IMR-90 (cell line): ENCODE data around the gene QSOX2. TPM values are rescaled to one million over a fixed set of nuclear protein-coding genes. Genes with fewer than 3 reads are reported as not detected.

ENCODE experiments used
- ATAC-seq: fragments of 200-7000 bp; cut with Tn5 transposase; 2 replicates; pipeline ENCODE4 v1.9.1; 2020; ENCODE audit warnings: low read depth, mild to moderate bottlenecking, moderate library complexity
- BruUV-seq: library from RNA; stranded (reverse); fragments of 400-500 nt; replicated peaks from 2 replicates; lab custom pipeline; 2021; lab: Mats Ljungman, UMichigan
- CTCF ChIA-PET: fragments of 300-600 bp; formaldehyde crosslinking; extraction: SDS; loops from one replicate; lab custom pipeline; 2021; ENCODE audit warnings: antibody characterized with exemption; lab: Yijun Ruan, JAX
- POLR2A ChIA-PET: fragments of 300-600 bp; sonication (Branson Sonifier 250); formaldehyde crosslinking; loops from one replicate; lab custom pipeline; 2022; ENCODE audit warnings: antibody characterized with exemption; ENCODE audit not compliant: unreplicated experiment; lab: Charles Lee
- DNase-seq: peaks from one replicate; pipeline ENCODE4 v3.0.0; 2013
- H2AFZ ChIP-seq: replicated peaks from 2 replicates; pipeline ENCODE3; 2013; ENCODE audit warnings: low read length, mild to moderate bottlenecking; ENCODE audit not compliant: poor library complexity
- H2AK5ac ChIP-seq: 2 replicates; pipeline ENCODE4 v1.6.1; 2013; ENCODE audit warnings: low read depth, low read length, inconsistent platforms
- H2AK9ac ChIP-seq: replicated peaks from 2 replicates; pipeline ENCODE3; 2013; ENCODE audit warnings: mild to moderate bottlenecking, low read depth, low read length, moderate library complexity; ENCODE audit not compliant: poor library complexity
- H2BK120ac ChIP-seq: 2 replicates; pipeline ENCODE4 v1.6.1; 2013; ENCODE audit warnings: low read depth, low read length, inconsistent platforms
- H2BK15ac ChIP-seq: 3 replicates; pipeline ENCODE4 v1.6.1; 2013; ENCODE audit warnings: low read depth, low read length, inconsistent platforms
- H2BK20ac ChIP-seq: 2 replicates; pipeline ENCODE4 v1.6.1; 2013; ENCODE audit warnings: low read depth, mild to moderate bottlenecking, inconsistent platforms, low read length, moderate library complexity
- H2BK5ac ChIP-seq: 2 replicates; pipeline ENCODE4 v1.6.1; 2013; ENCODE audit warnings: mild to moderate bottlenecking, low read depth, low read length, inconsistent platforms; ENCODE audit not compliant: poor library complexity, severe bottlenecking
- H3K14ac ChIP-seq: replicated peaks from 2 replicates; pipeline ENCODE4 v1.6.1; 2013; ENCODE audit warnings: low read depth, low read length, inconsistent platforms
- H3K18ac ChIP-seq: 2 replicates; pipeline ENCODE4 v1.6.1; 2013; ENCODE audit warnings: low read depth, low read length, control low read depth
- H3K23ac ChIP-seq: 2 replicates; pipeline ENCODE4 v1.6.1; 2013; ENCODE audit warnings: low read depth, low read length, inconsistent platforms
- H3K27ac ChIP-seq: 2 replicates; pipeline ENCODE4 v1.5.1; 2013; ENCODE audit warnings: mild to moderate bottlenecking, control low read depth, low read length; ENCODE audit not compliant: insufficient read depth
- H3K27me3 ChIP-seq: 2 replicates; pipeline ENCODE4 v1.6.1; 2013; ENCODE audit warnings: low read length; ENCODE audit not compliant: control insufficient read depth, insufficient read depth
- H3K36me3 ChIP-seq: 2 replicates; pipeline ENCODE4 v1.6.1; 2013; ENCODE audit warnings: low read length, mixed read lengths; ENCODE audit not compliant: control insufficient read depth, insufficient read depth
- H3K4ac ChIP-seq: 2 replicates; pipeline ENCODE4 v1.6.1; 2013; ENCODE audit warnings: low read depth, low read length, inconsistent platforms
- H3K4me1 ChIP-seq: 2 replicates; pipeline ENCODE4 v1.6.1; 2013; ENCODE audit warnings: low read length, mixed read lengths; ENCODE audit not compliant: control insufficient read depth, insufficient read depth
- H3K4me2 ChIP-seq: 2 replicates; pipeline ENCODE4 v1.6.1; 2013; ENCODE audit warnings: low read depth, mild to moderate bottlenecking, control low read depth, low read length, moderate library complexity
- H3K4me3 ChIP-seq: 2 replicates; pipeline ENCODE4 v1.5.1; 2013; ENCODE audit warnings: low read depth, mild to moderate bottlenecking, control low read depth, low read length, moderate library complexity; ENCODE audit not compliant: insufficient read depth
- H3K56ac ChIP-seq: 2 replicates; pipeline ENCODE4 v1.6.1; 2013; ENCODE audit warnings: low read length, inconsistent platforms; ENCODE audit not compliant: insufficient read depth; ENCODE audit errors: extremely low read depth
- H3K79me1 ChIP-seq, 2 experiments: 2 replicates each; pipeline ENCODE4 v1.6.1; 2013; ENCODE audit warnings: low read length in 2 of 2, inconsistent platforms in 1 of 2, low read depth in 1 of 2
- H3K9ac ChIP-seq: 2 replicates; pipeline ENCODE4 v1.6.1; 2013; ENCODE audit warnings: low read depth, low read length, control low read depth
- H3K9me1 ChIP-seq: 2 replicates; pipeline ENCODE4 v1.6.1; 2013; ENCODE audit warnings: low read length, inconsistent platforms; ENCODE audit not compliant: insufficient read depth
- H3K9me3 ChIP-seq: 2 replicates; pipeline ENCODE4 v1.6.1; 2013; ENCODE audit warnings: low read length; ENCODE audit not compliant: control insufficient read depth, insufficient read depth
- H4K20me1 ChIP-seq: 2 replicates; pipeline ENCODE4 v1.6.1; 2013; ENCODE audit warnings: low read length, inconsistent platforms; ENCODE audit not compliant: insufficient read depth
- H4K5ac ChIP-seq: 2 replicates; pipeline ENCODE4 v1.6.1; 2013; ENCODE audit warnings: mild to moderate bottlenecking, low read depth, low read length, control low read depth
- H4K8ac ChIP-seq, 2 experiments: 2 replicates each; pipeline ENCODE4 v1.6.1; 2013; ENCODE audit warnings: low read depth in 2 of 2, low read length in 2 of 2, control low read depth in 1 of 2, inconsistent platforms in 1 of 2
- H4K91ac ChIP-seq: 2 replicates; pipeline ENCODE4 v1.6.1; 2013; ENCODE audit warnings: low read depth, low read length, inconsistent platforms; ENCODE audit not compliant: insufficient read depth
- BHLHE40 ChIP-seq: fragments of 150-350 bp; IDR thresholded peaks from 2 replicates; pipeline ENCODE4 v1.6.1; 2016; ENCODE audit warnings: mild to moderate bottlenecking, low read depth, low read length
- CTCF ChIP-seq: conservative IDR thresholded peaks from 2 replicates; pipeline ENCODE4 v1.5.1; 2012; ENCODE audit warnings: mild to moderate bottlenecking, low read depth, low read length, improper control_type of control experiment
- ELK1 ChIP-seq: fragments of 150-350 bp; IDR thresholded peaks from 2 replicates; pipeline ENCODE4 v1.6.1; 2016; ENCODE audit warnings: low read depth, mild to moderate bottlenecking, low read length, moderate library complexity, borderline replicate concordance
- MAFK ChIP-seq: IDR thresholded peaks from 2 replicates; pipeline ENCODE4 v1.6.1; 2012; ENCODE audit warnings: low read depth, low read length, improper control_type of control experiment
- MXI1 ChIP-seq: IDR thresholded peaks from 2 replicates; pipeline ENCODE4 v1.6.1; 2012; ENCODE audit warnings: low read depth, mild to moderate bottlenecking, low read length, moderate library complexity, borderline replicate concordance
- NFE2L2 ChIP-seq: fragments of 150-350 bp; IDR thresholded peaks from 2 replicates; pipeline ENCODE4 v1.6.1; 2016; ENCODE audit warnings: low read depth, mild to moderate bottlenecking, low read length
- RAD21 ChIP-seq: IDR thresholded peaks from 2 replicates; pipeline ENCODE4 v1.6.1; 2012; ENCODE audit warnings: low read length, improper control_type of control experiment
- RCOR1 ChIP-seq: IDR thresholded peaks from 2 replicates; pipeline ENCODE4 v1.6.1; 2012; ENCODE audit warnings: mild to moderate bottlenecking, low read length, improper control_type of control experiment; ENCODE audit not compliant: insufficient replicate concordance
- SMC3 ChIP-seq: fragments of 150-350 bp; IDR thresholded peaks from 2 replicates; pipeline ENCODE4 v1.6.1; 2016; ENCODE audit warnings: low read depth, mild to moderate bottlenecking, antibody characterized with exemption, low read length, moderate library complexity
- USF2 ChIP-seq: fragments of 150-350 bp; IDR thresholded peaks from 2 replicates; pipeline ENCODE4 v1.6.1; 2017; ENCODE audit warnings: mild to moderate bottlenecking, antibody characterized with exemption, low read length, low read depth
- WGBS, 2 experiments: methylation state at CpG; one replicate each; pipeline versions ENCODE4 v1.1.5 to v1.1.7; 2013; ENCODE audit warnings: missing lambda C conversion rate in 2 of 2; ENCODE audit not compliant: insufficient read length in 1 of 2; ENCODE audit errors: extremely low coverage in 2 of 2; 5-methylcytosine and 5-hydroxymethylcytosine counted together
- dilution Hi-C: fragments of 300-500 bp; cut with HindIII; formaldehyde crosslinking; loops from one replicate; pipeline ENCODE4 v1.14.3; 2018; ENCODE audit warnings: low sequenced_read_pairs; ENCODE audit not compliant: unreplicated experiment
- in situ Hi-C: fragments of 300-500 bp; cut with MboI; formaldehyde crosslinking; loops from 3 replicates; pipeline ENCODE4 v1.14.3; 2019; ENCODE audit warnings: low sequenced_read_pairs, inconsistent platforms, mixed read lengths
- intact Hi-C: fragments of 100-400 bp; cut with micrococcal nuclease; formaldehyde crosslinking; loops from 2 replicates; pipeline ENCODE4 v1.10.0; 2022
- polyA plus RNA-seq, 3 experiments: library from polyadenylated mRNA; depleted of rRNA; stranded (reverse); fragments of >200 nt; gene quantifications; 2 replicates each; pipeline ENCODE4 v1.2.3, GENCODE V29; 2012; ENCODE audit warnings: low replicate concordance in 1 of 3
- total RNA-seq: library from RNA; depleted of rRNA; stranded (reverse); fragments of >200 nt; gene quantifications from 2 replicates; pipeline ENCODE4 v1.2.3, GENCODE V29; 2012

QSOX2 gene
- total and polyA plus RNA-seq, 2 of the 4 experiments (the other 2 are of a cell fraction), result 5.9 to 12.9 TPM

- TF ChIP-seq NFE2L2 (no peak), CTCF (no peak), RCOR1 (no peak), USF2 (no peak), ELK1 (no peak), RAD21 (no peak), SMC3 (no peak), BHLHE40 (no peak), MAFK (no peak), MXI1 (no peak)
- Histone ChIP-seq H3K14ac (no peak overlapping the region), H2AFZ (no peak overlapping the region), H4K5ac (no peak overlapping the region), H3K4ac (no peak overlapping the region), H2BK20ac (no peak overlapping the region), H3K23ac (no peak overlapping the region), H3K18ac (no peak overlapping the region), H2AK9ac (no peak overlapping the region), H4K91ac (no peak overlapping the region), H2BK120ac (no peak overlapping the region), H3K27ac (no peak overlapping the region), H2BK15ac (no peak overlapping the region), H3K9me3 (no peaks in the 10 kb centered on the region), H2AK5ac (peak overlapping the region; percentile 56; the same call in 1 of the 2 replicates), H3K4me2 (no peak overlapping the region), H3K9me1 (peaks cover 6% of the 10 kb centered on the region; the same call in 1 of the 2 replicates), H3K56ac (no peak overlapping the region), H2BK5ac (no peak overlapping the region), H3K36me3 (peaks cover 2% of the 10 kb centered on the region), H3K79me1 (peaks cover 13 to 49% of the 10 kb centered on the region in 2 experiments), H3K4me1 (peaks cover 6% of the 10 kb centered on the region; the same call in 1 of the 2 replicates), H3K4me3 (no peak overlapping the region), H4K8ac (no peak overlapping the region), H3K27me3 (no peaks in the 10 kb centered on the region), H4K20me1 (peaks cover 34% of the 10 kb centered on the region), H3K9ac (no peak overlapping the region)
- BruUV-seq, result no TSS peak
- POLR2A ChIA-PET, result no interaction called here
- intact Hi-C loops (no loop called here), dilution Hi-C loops (no loop called here), in situ Hi-C loops (no loop called here)
- CTCF ChIA-PET, result no interaction called here
- ATAC-seq (no peak), DNase-seq (no peak)
- WGBS, 2 experiments, result 93% methylated on average over 15 of the region's 33 CpGs; no CpG with 5 or more reads in 1 of the 2 experiments
These were observed 16.2 kb downstream of the QSOX2 start for GRCh38 chr9:136229096-136230065.
